ENCODE measurements around the gene UBASH3A. TPM values are rescaled to one million over a fixed set of nuclear protein-coding genes. Genes with fewer than 3 reads are reported as not detected.

UBASH3A gene
- total and polyA plus RNA-seq, 4 donors: 0.10 to 1.4 (median 0.75) TPM; not detected in 1

- DNase-seq: no peak
- Histone ChIP-seq H3K9me3 (ENCODE audit: control insufficient read depth, low read length) (no peaks in the 10 kb centered on the region), H3K36me3 (ENCODE audit: control insufficient read depth in 1 of 2, insufficient read depth in 2 of 2, low read length in 1 of 2) (no peaks in the 10 kb centered on the region), H3K4me3 (ENCODE audit: low read length in 2 of 2) (no peak overlapping the region), H3K4me1 (ENCODE audit: control insufficient read depth in 1 of 2, insufficient read depth in 2 of 2, low read length in 2 of 2) (no peaks in the 10 kb centered on the region), H3K27me3 (ENCODE audit: control insufficient read depth in 1 of 2, insufficient read depth in 2 of 2, low read length in 1 of 2) (no peaks in the 10 kb centered on the region), H3K27ac (ENCODE audit: low read depth in 1 of 2, low read length in 2 of 2) (no peak overlapping the region)
- 57 to 61% methylated on average over 9 of the region's 9 CpGs for WGBS, 2 donors
- intact Hi-C loops (cut with DNase I): no loop called here
- no peak for ATAC-seq (ENCODE audit: low FRiP score)
Measured at GRCh38 chr21:42455196-42455595, 51.5 kb downstream of the UBASH3A start.

GRCh38 chr21:42455754-42456440 is 52.2 kb downstream of the UBASH3A start:
- no peak overlapping the region for H3K27ac ChIP-seq (ENCODE audit: low read depth in 1 of 2, low read length in 2 of 2)
- DNase-seq: no peak
- H3K4me1 ChIP-seq (ENCODE audit: control insufficient read depth in 1 of 2, insufficient read depth in 2 of 2, low read length in 2 of 2): no peaks in the 10 kb centered on the region
- intact Hi-C loops (cut with DNase I): no loop called here
- H3K27me3 ChIP-seq (ENCODE audit: control insufficient read depth in 1 of 2, insufficient read depth in 2 of 2, low read length in 1 of 2): no peaks in the 10 kb centered on the region
- whole genome bisulfite sequencing, 2 donors: 76 to 78% methylated on average over 10 of the region's 10 CpGs
- H3K36me3 ChIP-seq (ENCODE audit: control insufficient read depth in 1 of 2, insufficient read depth in 2 of 2, low read length in 1 of 2): no peaks in the 10 kb centered on the region
- H3K9me3 ChIP-seq (ENCODE audit: control insufficient read depth, low read length): no peaks in the 10 kb centered on the region
- no peak overlapping the region for H3K4me3 ChIP-seq (ENCODE audit: low read length in 2 of 2)
- no peak for ATAC-seq (ENCODE audit: low FRiP score)

- no peak overlapping the region for H3K4me3 ChIP-seq (ENCODE audit: low read length in 2 of 2)
- H3K27ac ChIP-seq (ENCODE audit: low read depth in 1 of 2, low read length in 2 of 2): no peak overlapping the region
- WGBS, 2 donors: 66 to 70% methylated on average over 8 of the region's 8 CpGs
- intact Hi-C loops (cut with DNase I): no loop called here
- no peak for ATAC-seq (ENCODE audit: low FRiP score)
- no peaks in the 10 kb centered on the region for H3K27me3 ChIP-seq (ENCODE audit: control insufficient read depth in 1 of 2, insufficient read depth in 2 of 2, low read length in 1 of 2)
- H3K9me3 ChIP-seq (ENCODE audit: control insufficient read depth, low read length): no peaks in the 10 kb centered on the region
- H3K4me1 ChIP-seq (ENCODE audit: control insufficient read depth in 1 of 2, insufficient read depth in 2 of 2, low read length in 2 of 2): no peaks in the 10 kb centered on the region
- no peaks in the 10 kb centered on the region for H3K36me3 ChIP-seq (ENCODE audit: control insufficient read depth in 1 of 2, insufficient read depth in 2 of 2, low read length in 1 of 2)
- DNase-seq: no peak
Measured at GRCh38 chr21:42456457-42456856, 52.8 kb downstream of the UBASH3A start.

GRCh38 chr21:42459082-42459460 is 55.4 kb downstream of the UBASH3A start:
- WGBS, 2 donors: 75 to 96% methylated on average over 1 of the region's 1 CpG
- Histone ChIP-seq H3K9me3 (ENCODE audit: control insufficient read depth, low read length) (no peaks in the 10 kb centered on the region), H3K4me3 (ENCODE audit: low read length in 2 of 2) (no peak overlapping the region), H3K27me3 (ENCODE audit: control insufficient read depth in 1 of 2, insufficient read depth in 2 of 2, low read length in 1 of 2) (no peaks in the 10 kb centered on the region), H3K4me1 (ENCODE audit: control insufficient read depth in 1 of 2, insufficient read depth in 2 of 2, low read length in 2 of 2) (no peaks in the 10 kb centered on the region), H3K36me3 (ENCODE audit: control insufficient read depth in 1 of 2, insufficient read depth in 2 of 2, low read length in 1 of 2) (no peaks in the 10 kb centered on the region), H3K27ac (ENCODE audit: low read depth in 1 of 2, low read length in 2 of 2) (no peak overlapping the region)
- ATAC-seq (ENCODE audit: low FRiP score) (no peak), DNase-seq (no peak)
- intact Hi-C loops (cut with DNase I): no loop called here

- Histone ChIP-seq H3K4me1 (ENCODE audit: control insufficient read depth in 1 of 2, insufficient read depth in 2 of 2, low read length in 2 of 2) (no peaks in the 10 kb centered on the region), H3K27ac (ENCODE audit: low read depth in 1 of 2, low read length in 2 of 2) (no peak overlapping the region), H3K36me3 (ENCODE audit: control insufficient read depth in 1 of 2, insufficient read depth in 2 of 2, low read length in 1 of 2) (no peaks in the 10 kb centered on the region), H3K9me3 (ENCODE audit: control insufficient read depth, low read length) (no peaks in the 10 kb centered on the region), H3K4me3 (ENCODE audit: low read length in 2 of 2) (no peak overlapping the region), H3K27me3 (ENCODE audit: control insufficient read depth in 1 of 2, insufficient read depth in 2 of 2, low read length in 1 of 2) (no peaks in the 10 kb centered on the region)
- DNase-seq: no peak
- intact Hi-C loops (cut with DNase I): loop anchor here in 1 of 2 donors (10.0 kb wide), 1 partner anchor 85 kb away; no protein-coding TSS in a partner anchor
- ATAC-seq (ENCODE audit: low FRiP score): no peak
- WGBS, 2 donors: 80 to 87% methylated on average over 11 of the region's 11 CpGs
Measured at GRCh38 chr21:42459546-42460215, 56.0 kb downstream of the UBASH3A start.

GRCh38 chr21:42460391-42461184 is 56.9 kb downstream of the UBASH3A start:
- no peak for DNase-seq

GRCh38 chr21:42461185-42461520 is 57.5 kb downstream of the UBASH3A start:
- H3K4me1 ChIP-seq (ENCODE audit: control insufficient read depth in 1 of 2, insufficient read depth in 2 of 2, low read length in 2 of 2): no peaks in the 10 kb centered on the region
- H3K36me3 ChIP-seq (ENCODE audit: control insufficient read depth in 1 of 2, insufficient read depth in 2 of 2, low read length in 1 of 2): no peaks in the 10 kb centered on the region
- no peak overlapping the region for H3K27ac ChIP-seq (ENCODE audit: low read depth in 1 of 2, low read length in 2 of 2)
- H3K27me3 ChIP-seq (ENCODE audit: control insufficient read depth in 1 of 2, insufficient read depth in 2 of 2, low read length in 1 of 2): no peaks in the 10 kb centered on the region
- WGBS, 2 donors: 73 to 74% methylated on average over 5 of the region's 5 CpGs
- DNase-seq: no peak
- no peaks in the 10 kb centered on the region for H3K9me3 ChIP-seq (ENCODE audit: control insufficient read depth, low read length)
- intact Hi-C loops (cut with DNase I): loop anchor here in 1 of 2 donors (10.0 kb wide), 1 partner anchor 84 kb away; no protein-coding TSS in a partner anchor
- H3K4me3 ChIP-seq (ENCODE audit: low read length in 2 of 2): no peak overlapping the region
- ATAC-seq (ENCODE audit: low FRiP score): no peak

More at GRCh38 chr21:42460391-42461184, 56.9 kb downstream of the UBASH3A start:
- Histone ChIP-seq H3K36me3 (ENCODE audit: control insufficient read depth in 1 of 2, insufficient read depth in 2 of 2, low read length in 1 of 2) (no peaks in the 10 kb centered on the region), H3K4me1 (ENCODE audit: control insufficient read depth in 1 of 2, insufficient read depth in 2 of 2, low read length in 2 of 2) (no peaks in the 10 kb centered on the region), H3K27me3 (ENCODE audit: control insufficient read depth in 1 of 2, insufficient read depth in 2 of 2, low read length in 1 of 2) (no peaks in the 10 kb centered on the region), H3K27ac (ENCODE audit: low read depth in 1 of 2, low read length in 2 of 2) (no peak overlapping the region), H3K4me3 (ENCODE audit: low read length in 2 of 2) (no peak overlapping the region), H3K9me3 (ENCODE audit: control insufficient read depth, low read length) (no peaks in the 10 kb centered on the region)
- no peak for ATAC-seq (ENCODE audit: low FRiP score)
- 67% methylated on average over 14 of the region's 14 CpGs for WGBS, 2 donors
- intact Hi-C loops (cut with DNase I): loop anchor here in 1 of 2 donors (10.0 kb wide), 1 partner anchor 84 kb away; no protein-coding TSS in a partner anchor

GRCh38 chr21:42461881-42462877 is 58.5 kb downstream of the UBASH3A start:
- no peaks in the 10 kb centered on the region for H3K9me3 ChIP-seq (ENCODE audit: control insufficient read depth, low read length)
- ATAC-seq (ENCODE audit: low FRiP score) (no peak), DNase-seq (no peak)
- H3K27ac ChIP-seq (ENCODE audit: low read depth in 1 of 2, low read length in 2 of 2): no peak overlapping the region
- no peaks in the 10 kb centered on the region for H3K27me3 ChIP-seq (ENCODE audit: control insufficient read depth in 1 of 2, insufficient read depth in 2 of 2, low read length in 1 of 2)
- intact Hi-C loops (cut with DNase I): loop anchor here in 1 of 2 donors (10.0 kb wide), 1 partner anchor 83 kb away; no protein-coding TSS in a partner anchor
- 77 to 81% methylated on average over 10 of the region's 10 CpGs for WGBS, 2 donors
- no peak overlapping the region for H3K4me3 ChIP-seq (ENCODE audit: low read length in 2 of 2)
- no peaks in the 10 kb centered on the region for H3K36me3 ChIP-seq (ENCODE audit: control insufficient read depth in 1 of 2, insufficient read depth in 2 of 2, low read length in 1 of 2)
- H3K4me1 ChIP-seq (ENCODE audit: control insufficient read depth in 1 of 2, insufficient read depth in 2 of 2, low read length in 2 of 2): no peaks in the 10 kb centered on the region
